ENCODE data around the gene KCNIP4. TPM values are rescaled to one million over a fixed set of nuclear protein-coding genes. Genes with fewer than 3 reads are reported as not detected.

Gene KCNIP4
- total and polyA plus RNA-seq, 2 donors (not counting 3 experiments of a cell fraction or from before 2014, with no cell fraction given) = not detected

DNA sequence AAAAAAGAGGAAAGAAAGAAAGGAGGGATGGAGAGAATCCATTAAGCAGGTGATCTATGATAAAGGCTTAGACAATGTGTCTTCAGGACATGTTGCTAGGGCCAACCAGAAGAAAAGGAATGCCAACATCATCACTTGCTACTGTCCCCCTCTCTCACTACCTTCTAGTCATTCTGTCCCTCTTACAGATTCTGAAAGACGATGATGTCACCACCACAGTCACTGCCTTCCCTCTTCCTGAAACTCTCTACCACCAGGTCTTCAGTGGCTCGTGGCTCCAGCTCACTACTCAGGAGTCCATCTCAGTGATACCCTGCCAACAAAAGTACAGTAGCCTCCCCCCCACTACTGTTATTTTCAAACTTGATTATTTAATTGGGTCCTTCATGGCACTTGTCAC, 64.0 kb downstream of the KCNIP4 start:
- no peaks in the 10 kb centered on the region for H3K36me3 ChIP-seq (ENCODE audit: control insufficient read depth in 2 of 2, extremely low read depth in 1 of 2, insufficient read depth in 2 of 2, low read length in 2 of 2)
- H2AFZ ChIP-seq (ENCODE audit: low read depth, low read length) = no peak overlapping the region
- H3K27me3 ChIP-seq (ENCODE audit: control insufficient read depth in 2 of 2, insufficient read depth in 2 of 2, low read length in 2 of 2) = no peaks in the 10 kb centered on the region
- no peak for TF ChIP-seq MYC (IDR thresholded peaks at IDR 0.05; ENCODE audit: low read depth, low read length)
- TF ChIP-seq POLR2A (IDR thresholded peaks at IDR 0.05; ENCODE audit: low read depth, low read length) = no peak
- TF ChIP-seq, protein P1, sequence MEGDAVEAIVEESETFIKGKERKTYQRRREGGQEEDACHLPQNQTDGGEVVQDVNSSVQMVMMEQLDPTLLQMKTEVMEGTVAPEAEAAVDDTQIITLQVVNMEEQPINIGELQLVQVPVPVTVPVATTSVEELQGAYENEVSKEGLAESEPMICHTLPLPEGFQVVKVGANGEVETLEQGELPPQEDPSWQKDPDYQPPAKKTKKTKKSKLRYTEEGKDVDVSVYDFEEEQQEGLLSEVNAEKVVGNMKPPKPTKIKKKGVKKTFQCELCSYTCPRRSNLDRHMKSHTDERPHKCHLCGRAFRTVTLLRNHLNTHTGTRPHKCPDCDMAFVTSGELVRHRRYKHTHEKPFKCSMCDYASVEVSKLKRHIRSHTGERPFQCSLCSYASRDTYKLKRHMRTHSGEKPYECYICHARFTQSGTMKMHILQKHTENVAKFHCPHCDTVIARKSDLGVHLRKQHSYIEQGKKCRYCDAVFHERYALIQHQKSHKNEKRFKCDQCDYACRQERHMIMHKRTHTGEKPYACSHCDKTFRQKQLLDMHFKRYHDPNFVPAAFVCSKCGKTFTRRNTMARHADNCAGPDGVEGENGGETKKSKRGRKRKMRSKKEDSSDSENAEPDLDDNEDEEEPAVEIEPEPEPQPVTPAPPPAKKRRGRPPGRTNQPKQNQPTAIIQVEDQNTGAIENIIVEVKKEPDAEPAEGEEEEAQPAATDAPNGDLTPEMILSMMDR (IDR thresholded peaks at IDR 0.05; ENCODE audit: extremely low read depth in 1 of 2, insufficient read depth in 1 of 2, low read depth in 1 of 2, low read length in 2 of 2) = no peak
- TF ChIP-seq EZH2 (IDR thresholded peaks at IDR 0.05; ENCODE audit: borderline replicate concordance, low read depth, low read length, severe bottlenecking) = no peak
- TF ChIP-seq FOS (IDR thresholded peaks at IDR 0.05; ENCODE audit: borderline replicate concordance, insufficient read depth, low read length) = no peak
- TF ChIP-seq JUN (IDR thresholded peaks at IDR 0.05; ENCODE audit: borderline replicate concordance, insufficient read depth, insufficient read length, low read depth) = no peak
- TF ChIP-seq, protein P2, sequence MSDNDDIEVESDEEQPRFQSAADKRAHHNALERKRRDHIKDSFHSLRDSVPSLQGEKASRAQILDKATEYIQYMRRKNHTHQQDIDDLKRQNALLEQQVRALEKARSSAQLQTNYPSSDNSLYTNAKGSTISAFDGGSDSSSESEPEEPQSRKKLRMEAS (IDR thresholded peaks at IDR 0.05; ENCODE audit: insufficient read depth, insufficient read length) = no peak
- no peak for TF ChIP-seq GATA2 (IDR thresholded peaks at IDR 0.05; ENCODE audit: insufficient read depth, insufficient read length, low read depth, low read length)
- DNase-seq (ENCODE audit: low read depth, low spot score) = no peak
- H3K4me1 ChIP-seq (ENCODE audit: control insufficient read depth, extremely low read depth, insufficient read depth, low read length) = no peaks in the 10 kb centered on the region
- no peak overlapping the region for H3K9ac ChIP-seq (replicated peaks; ENCODE audit: extremely low read depth, insufficient read depth, low read length)
- H4K20me1 ChIP-seq (replicated peaks; ENCODE audit: control insufficient read depth, extremely low read depth, insufficient read depth, low read length) = no peaks in the 10 kb centered on the region
- CTCF ChIA-PET = no interaction called here
- dilution Hi-C loops (cut with MboI; ENCODE audit: extremely low pct_ligation_motif_present, low sequenced_read_pairs) = no loop called here
- H3K9me1 ChIP-seq (replicated peaks; ENCODE audit: control insufficient read depth, extremely low read depth, insufficient read depth, low read length) = no peaks in the 10 kb centered on the region
- no peak for FAIRE-seq
- BruUV-seq (replicated peaks) = no TSS peak
- H3K79me2 ChIP-seq (ENCODE audit: control insufficient read depth, insufficient read depth, low read length) = no peaks in the 10 kb centered on the region
- H3K27ac ChIP-seq (ENCODE audit: insufficient read depth, low read depth, low read length) = no peak overlapping the region
- intact Hi-C loops (cut with micrococcal nuclease) = no loop called here
- H3K9me3 ChIP-seq (replicated peaks; ENCODE audit: control insufficient read depth, insufficient read depth, low read length) = no peaks in the 10 kb centered on the region
- H3K4me3 ChIP-seq (replicated peaks in 1 of 3; ENCODE audit: insufficient read depth in 1 of 3, low read depth in 1 of 3, low read length in 3 of 3) = no peak overlapping the region
- no peak overlapping the region for H3K4me2 ChIP-seq (ENCODE audit: insufficient read depth, low read length)
- POLR2A ChIA-PET = no interaction called here

Measured in endothelial cell of umbilical vein (primary cell).